Measurements from ENCODE around the gene OR52E4.

OR52E4 gene

GRCh38 chr11:5929571-5930368 lies 49.3 kb downstream of the OR52E4 start:
- DNase-seq, result no peak

GRCh38 chr11:5930614-5931013 lies 50.2 kb downstream of the OR52E4 start:
- no peak for DNase-seq

- no peak for DNase-seq
Measured at GRCh38 chr11:5931061-5931460, 50.6 kb downstream of the OR52E4 start.

GRCh38 chr11:5932671-5933070 lies 52.2 kb downstream of the OR52E4 start:
- DNase-seq, result no peak

- DNase-seq, result no peak
Measured at GRCh38 chr11:5933116-5933515, 52.7 kb downstream of the OR52E4 start.

Measured in HCEC 1CT (cell line).